Measurements from ENCODE around the gene TYW1. TPM values are rescaled to one million over a fixed set of nuclear protein-coding genes. Genes with fewer than 3 reads are reported as not detected.

TYW1 gene
- total RNA-seq = 16.4 and 20.1 TPM in 2 replicates

GRCh38 chr7:66996444-66997191, at the start of gene TYW1:
Gene TYW1, plus strand, starts transcription at chr7:66996833. Its CDS starts 146 bp downstream, at chr7:66996979.

GRCh38 chr7:66995050-66995776, 1.4 kb upstream of the TYW1 start, which contains the start of gene SBDS:
Gene SBDS, minus strand, starts transcription at chr7:66995586. Its CDS starts 169 bp downstream, at chr7:66995417.

Other genes starting within 250 kb of the TYW1 start
- gene TMEM248, start 75.6 kb upstream of the TYW1 start, total RNA-seq = 74.5 and 86.5 TPM in 2 replicates
- gene SBDS, start 1.2 kb upstream of the TYW1 start, total RNA-seq = 118 and 129 TPM in 2 replicates